SH-SY5Y (cell line): Measurements from ENCODE around the gene COMMD10.

Experiments used
- GATA2 ChIP-seq: IDR thresholded peaks from 2 replicates; pipeline ENCODE4 v1.6.1; 2011; ENCODE audit warnings: mild to moderate bottlenecking, low read depth, low read length
- GATA3 ChIP-seq: IDR thresholded peaks from 2 replicates; pipeline ENCODE4 v1.6.1; 2011; ENCODE audit warnings: low read depth, mild to moderate bottlenecking, low read length, moderate library complexity

- TF ChIP-seq GATA2 (no peak), GATA3 (no peak)
Measured at GRCh38 chr5:116142495-116142894, 57.7 kb downstream of the COMMD10 start.
